Fibroblast of peridontal ligament (primary cell): ENCODE data around the gene RBMS3.
A peak's percentile ranks its signal among the peaks of the same experiment; 100 is the strongest.

Source experiments
- DNase-seq: peaks from one replicate; pipeline ENCODE4 v3.0.0-alpha.2; 2010; ENCODE audit errors: extremely low read depth

The RBMS3 gene

GRCh38 chr3:29721789-29722188 lies 440.9 kb downstream of the RBMS3 start:
- DNase-seq: no peak

GRCh38 chr3:29731050-29731449 lies 450.2 kb downstream of the RBMS3 start:
- DNase-seq: no peak

- DNase-seq: no peak
These were observed 460.4 kb downstream of the RBMS3 start for GRCh38 chr3:29741231-29741630.

GRCh38 chr3:29745232-29745870 lies 464.5 kb downstream of the RBMS3 start:
- DNase-seq: no peak

GRCh38 chr3:29746163-29746760 lies 465.4 kb downstream of the RBMS3 start:
- DNase-seq: no peak

GRCh38 chr3:29747991-29748390 lies 467.1 kb downstream of the RBMS3 start:
- DNase-seq: no peak

GRCh38 chr3:29751647-29752314 lies 470.9 kb downstream of the RBMS3 start:
- DNase-seq: no peak

- no peak for DNase-seq
These were observed 473.5 kb downstream of the RBMS3 start for GRCh38 chr3:29754346-29754745.

GRCh38 chr3:29755416-29755815 lies 474.5 kb downstream of the RBMS3 start:
- no peak for DNase-seq

GRCh38 chr3:29757054-29757777 lies 476.3 kb downstream of the RBMS3 start:
- no peak for DNase-seq

- DNase-seq: no peak
These were observed 477.2 kb downstream of the RBMS3 start for GRCh38 chr3:29758108-29758433.

- peak; percentile 95 for DNase-seq
These were observed 477.8 kb downstream of the RBMS3 start for GRCh38 chr3:29758434-29759322.

GRCh38 chr3:29759411-29760225 lies 478.7 kb downstream of the RBMS3 start:
- DNase-seq: peak; percentile 62

GRCh38 chr3:29760226-29760685 lies 479.4 kb downstream of the RBMS3 start:
- DNase-seq: no peak

GRCh38 chr3:29761517-29761916 lies 480.6 kb downstream of the RBMS3 start:
- DNase-seq: no peak

GRCh38 chr3:29763115-29763514 lies 482.2 kb downstream of the RBMS3 start:
- DNase-seq: peak; percentile 56

GRCh38 chr3:29764041-29764440 lies 483.2 kb downstream of the RBMS3 start:
- DNase-seq: peak; percentile 98

GRCh38 chr3:29764603-29765254 lies 483.9 kb downstream of the RBMS3 start:
- peak; percentile 93 for DNase-seq

- no peak for DNase-seq
These were observed 490.7 kb downstream of the RBMS3 start for GRCh38 chr3:29771602-29772001.

- no peak for DNase-seq
These were observed 491.6 kb downstream of the RBMS3 start for GRCh38 chr3:29772436-29772835.
